Duodenal mucosa (tissue), 2 donors: ENCODE results near the gene RAD9A.

Source experiments
- H3K27ac ChIP-seq: one replicate; pipeline ENCODE4 v1.7.0; 2013; ENCODE audit warnings: low read depth, low read length
- H3K27me3 ChIP-seq, 2 donors: one replicate each; pipeline ENCODE4 v1.7.0; 2013; ENCODE audit warnings: low read length in 2 of 2, control low read depth in 1 of 2; ENCODE audit not compliant: insufficient read depth in 2 of 2, control insufficient read depth in 1 of 2
- H3K36me3 ChIP-seq, 2 donors: one replicate each; pipeline ENCODE4 v1.7.0; 2013; ENCODE audit warnings: low read length in 2 of 2, control low read depth in 1 of 2; ENCODE audit not compliant: insufficient read depth in 2 of 2, control insufficient read depth in 1 of 2
- H3K4me1 ChIP-seq, 2 donors: one replicate each; pipeline ENCODE4 v1.7.0; 2013; ENCODE audit warnings: low read length in 2 of 2, control low read depth in 1 of 2; ENCODE audit not compliant: insufficient read depth in 2 of 2, control insufficient read depth in 1 of 2
- H3K4me3 ChIP-seq, 2 donors: one replicate each; pipeline ENCODE4 v1.7.0; 2013; ENCODE audit warnings: low read length in 2 of 2, low read depth in 1 of 2
- H3K9ac ChIP-seq, 2 donors: one replicate each; pipeline ENCODE4 v1.7.0; 2013; ENCODE audit warnings: low read length in 2 of 2, low read depth in 1 of 2
- H3K9me3 ChIP-seq, 2 donors: one replicate each; pipeline ENCODE4 v1.7.0; 2013; ENCODE audit warnings: low read length in 2 of 2, control low read depth in 1 of 2; ENCODE audit not compliant: control insufficient read depth in 1 of 2

RAD9A gene

GRCh38 chr11:67428052-67429001 lies 36.5 kb downstream of the RAD9A start, which contains the start of gene RPS6KB2:
TSS of gene RPS6KB2 (plus strand) at chr11:67428494. CDS start at chr11:67428546, 52 bp downstream.
- Histone ChIP-seq H3K9me3 (no peaks in the 10 kb centered on the region), H3K4me3 (peak within 1 kb of the TSS; percentile 88 to 98), H3K27me3 (no peaks in the 10 kb centered on the region), H3K27ac (peak within 1 kb of the TSS; percentile 74), H3K4me1 (peaks cover 8 to 19% of the 10 kb centered on the region in 2 donors), H3K36me3 (peaks cover 7 to 23% of the 10 kb centered on the region in 2 donors), H3K9ac (peak within 1 kb of the TSS; percentile 93 to 97)

- Histone ChIP-seq H3K27me3 (no peaks in the 10 kb centered on the region), H3K4me3 (peak overlapping the region; percentile 88 to 98), H3K27ac (peak overlapping the region; percentile 74), H3K9me3 (no peaks in the 10 kb centered on the region), H3K9ac (peak overlapping the region; percentile 93 to 97), H3K4me1 (peaks cover 8 to 19% of the 10 kb centered on the region in 2 donors), H3K36me3 (peaks cover 15 to 31% of the 10 kb centered on the region in 2 donors)
These were observed 37.4 kb downstream of the RAD9A start for GRCh38 chr11:67429038-67429668.

GRCh38 chr11:67429722-67430121 lies 37.9 kb downstream of the RAD9A start:
- Histone ChIP-seq H3K9me3 (no peaks in the 10 kb centered on the region), H3K27ac (no peak overlapping the region), H3K4me1 (peaks cover 8 to 24% of the 10 kb centered on the region in 2 donors), H3K27me3 (no peaks in the 10 kb centered on the region), H3K9ac (peak overlapping the region in 1 of 2 donors; percentile 97), H3K36me3 (peaks cover 21 to 37% of the 10 kb centered on the region in 2 donors), H3K4me3 (peak overlapping the region; percentile 88 to 98)

- Histone ChIP-seq H3K9me3 (no peaks in the 10 kb centered on the region), H3K27ac (no peak overlapping the region), H3K4me3 (no peak overlapping the region), H3K4me1 (peaks cover 8 to 41% of the 10 kb centered on the region in 2 donors), H3K9ac (no peak overlapping the region), H3K36me3 (peaks cover 23 to 50% of the 10 kb centered on the region in 2 donors), H3K27me3 (no peaks in the 10 kb centered on the region)
These were observed 39.8 kb downstream of the RAD9A start for GRCh38 chr11:67431346-67432249.

GRCh38 chr11:67432655-67433349 lies 41.0 kb downstream of the RAD9A start:
- Histone ChIP-seq H3K27me3 (no peaks in the 10 kb centered on the region), H3K9me3 (no peaks in the 10 kb centered on the region), H3K4me3 (no peak overlapping the region), H3K9ac (no peak overlapping the region), H3K27ac (no peak overlapping the region), H3K36me3 (peaks cover 23 to 56% of the 10 kb centered on the region in 2 donors), H3K4me1 (peaks cover 8 to 37% of the 10 kb centered on the region in 2 donors)

- Histone ChIP-seq H3K4me3 (no peak overlapping the region), H3K36me3 (peaks cover 23 to 63% of the 10 kb centered on the region in 2 donors), H3K4me1 (peaks cover 8 to 36% of the 10 kb centered on the region in 2 donors)
These were observed 42.0 kb downstream of the RAD9A start for GRCh38 chr11:67433536-67434394.

GRCh38 chr11:67434395-67434881 lies 42.7 kb downstream of the RAD9A start:
- H3K4me1 ChIP-seq, result peaks cover 7 to 32% of the 10 kb centered on the region in 2 donors
- H3K27me3 ChIP-seq, result no peaks in the 10 kb centered on the region
- no peak overlapping the region for H3K27ac ChIP-seq
- H3K9ac ChIP-seq, result no peak overlapping the region
- no peaks in the 10 kb centered on the region for H3K9me3 ChIP-seq
- peaks cover 23 to 63% of the 10 kb centered on the region in 2 donors for H3K36me3 ChIP-seq
- H3K4me3 ChIP-seq, result no peak overlapping the region

More at GRCh38 chr11:67433536-67434394, 42.0 kb downstream of the RAD9A start:
- Histone ChIP-seq H3K27ac (no peak overlapping the region), H3K27me3 (no peaks in the 10 kb centered on the region), H3K9me3 (no peaks in the 10 kb centered on the region), H3K9ac (no peak overlapping the region)

- H3K9me3 ChIP-seq, result no peaks in the 10 kb centered on the region
- H3K27ac ChIP-seq, result no peak overlapping the region
- H3K27me3 ChIP-seq, result no peaks in the 10 kb centered on the region
- H3K9ac ChIP-seq, result no peak overlapping the region
- peaks cover 5 to 33% of the 10 kb centered on the region in 2 donors for H3K4me1 ChIP-seq
- peak overlapping the region in 1 of 2 donors; percentile 64 for H3K4me3 ChIP-seq
- peaks cover 23 to 67% of the 10 kb centered on the region in 2 donors for H3K36me3 ChIP-seq
These were observed 43.4 kb downstream of the RAD9A start for GRCh38 chr11:67435031-67435726.
